Endothelial cell of umbilical vein (primary cell): ENCODE results near the gene MKLN1.

Source experiments
- POLR2A ChIP-seq: IDR thresholded peaks from 2 replicates; pipeline ENCODE4 v1.6.1; 2012; ENCODE audit warnings: low read depth, mild to moderate bottlenecking, control low read depth, low read length
- TF ChIP-seq, protein P1 (sequence below), 2 donors: IDR thresholded peaks; 1 replicate in 1 of 2; 2 replicates in 1 of 2; pipeline ENCODE4 v1.5.1; 2011; ENCODE audit warnings: low read length in 2 of 2, mild to moderate bottlenecking in 2 of 2, moderate library complexity in 2 of 2, control low read depth in 1 of 2, inconsistent platforms in 1 of 2, low read depth in 1 of 2; ENCODE audit not compliant: insufficient read depth in 1 of 2; ENCODE audit errors: extremely low read depth in 1 of 2

DNA sequence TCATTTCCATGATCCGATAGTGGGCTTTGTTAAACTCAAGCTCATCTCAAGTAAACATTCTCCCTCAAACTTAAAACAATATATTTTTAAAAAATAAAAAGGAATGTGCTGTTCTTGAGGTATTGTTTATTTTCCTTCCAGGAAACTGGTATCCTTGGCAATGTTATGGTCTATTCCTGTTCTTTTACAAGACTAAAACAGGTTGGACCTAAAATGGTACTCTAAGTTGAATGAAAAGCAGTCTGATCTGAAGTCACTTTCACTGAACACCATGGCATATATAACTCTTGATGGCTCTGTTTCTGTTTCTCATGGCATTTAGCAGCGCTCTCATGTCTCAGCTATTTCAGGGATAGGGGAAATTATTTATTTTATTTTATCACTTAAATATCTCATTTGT lies 158.7 kb downstream of the MKLN1 start:
- TF ChIP-seq, protein P1, sequence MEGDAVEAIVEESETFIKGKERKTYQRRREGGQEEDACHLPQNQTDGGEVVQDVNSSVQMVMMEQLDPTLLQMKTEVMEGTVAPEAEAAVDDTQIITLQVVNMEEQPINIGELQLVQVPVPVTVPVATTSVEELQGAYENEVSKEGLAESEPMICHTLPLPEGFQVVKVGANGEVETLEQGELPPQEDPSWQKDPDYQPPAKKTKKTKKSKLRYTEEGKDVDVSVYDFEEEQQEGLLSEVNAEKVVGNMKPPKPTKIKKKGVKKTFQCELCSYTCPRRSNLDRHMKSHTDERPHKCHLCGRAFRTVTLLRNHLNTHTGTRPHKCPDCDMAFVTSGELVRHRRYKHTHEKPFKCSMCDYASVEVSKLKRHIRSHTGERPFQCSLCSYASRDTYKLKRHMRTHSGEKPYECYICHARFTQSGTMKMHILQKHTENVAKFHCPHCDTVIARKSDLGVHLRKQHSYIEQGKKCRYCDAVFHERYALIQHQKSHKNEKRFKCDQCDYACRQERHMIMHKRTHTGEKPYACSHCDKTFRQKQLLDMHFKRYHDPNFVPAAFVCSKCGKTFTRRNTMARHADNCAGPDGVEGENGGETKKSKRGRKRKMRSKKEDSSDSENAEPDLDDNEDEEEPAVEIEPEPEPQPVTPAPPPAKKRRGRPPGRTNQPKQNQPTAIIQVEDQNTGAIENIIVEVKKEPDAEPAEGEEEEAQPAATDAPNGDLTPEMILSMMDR (IDR thresholded peaks at IDR 0.05; ENCODE audit: extremely low read depth in 1 of 2, insufficient read depth in 1 of 2, low read depth in 1 of 2, low read length in 2 of 2) = no peak
- no peak for TF ChIP-seq POLR2A
